GM11168 (cell line): Measurements from ENCODE around the gene ATG2B.

Experiments
- in situ Hi-C: fragments of 300-500 bp; cut with MboI; formaldehyde crosslinking; loops from one replicate; pipeline ENCODE4 v1.12.0; 2022; ENCODE audit warnings: low sequenced_read_pairs; ENCODE audit not compliant: unreplicated experiment

The ATG2B gene

GRCh38 chr14:96316087-96316486, 47.1 kb downstream of the ATG2B start:
- in situ Hi-C loops = no loop called here

- in situ Hi-C loops = no loop called here
Observed at GRCh38 chr14:96310906-96311305, 52.2 kb downstream of the ATG2B start.

- in situ Hi-C loops = no loop called here
Observed at GRCh38 chr14:96309896-96310330, 53.2 kb downstream of the ATG2B start.

- in situ Hi-C loops = no loop called here
Observed at GRCh38 chr14:96309133-96309895, 53.8 kb downstream of the ATG2B start.

GRCh38 chr14:96307434-96307833, 55.7 kb downstream of the ATG2B start:
- in situ Hi-C loops = no loop called here

GRCh38 chr14:96304956-96305355, 58.2 kb downstream of the ATG2B start:
- in situ Hi-C loops = no loop called here

- in situ Hi-C loops = no loop called here
Observed at GRCh38 chr14:96303981-96304380, 59.2 kb downstream of the ATG2B start.

GRCh38 chr14:96299441-96299840, 63.7 kb downstream of the ATG2B start:
- in situ Hi-C loops = loop anchor here (10.0 kb wide), 1 partner anchor 115 kb away; no protein-coding TSS in a partner anchor

GRCh38 chr14:96297997-96298515, 65.1 kb downstream of the ATG2B start:
- in situ Hi-C loops = loop anchor here (10.0 kb wide), 1 partner anchor 117 kb away; no protein-coding TSS in a partner anchor

GRCh38 chr14:96297000-96297399, 66.1 kb downstream of the ATG2B start:
- in situ Hi-C loops = loop anchor here (10.0 kb wide), 1 partner anchor 118 kb away; no protein-coding TSS in a partner anchor

GRCh38 chr14:96294246-96294645, 68.9 kb downstream of the ATG2B start:
- in situ Hi-C loops = loop anchor here (10.0 kb wide), 1 partner anchor 121 kb away; no protein-coding TSS in a partner anchor

- in situ Hi-C loops = no loop called here
Observed at GRCh38 chr14:96287856-96288255, 75.3 kb downstream of the ATG2B start.

GRCh38 chr14:96286251-96286650, 76.9 kb downstream of the ATG2B start:
- in situ Hi-C loops = no loop called here

- in situ Hi-C loops = no loop called here
Observed at GRCh38 chr14:96285667-96286066, 77.5 kb downstream of the ATG2B start.

GRCh38 chr14:96284430-96284829, 78.7 kb downstream of the ATG2B start:
- in situ Hi-C loops = no loop called here

GRCh38 chr14:96284008-96284407, 79.1 kb downstream of the ATG2B start:
- in situ Hi-C loops = no loop called here

GRCh38 chr14:96281486-96281885, 81.7 kb downstream of the ATG2B start:
- in situ Hi-C loops = no loop called here

GRCh38 chr14:96280104-96280503, 83.0 kb downstream of the ATG2B start:
- in situ Hi-C loops = no loop called here

- in situ Hi-C loops = loop anchor here (10.0 kb wide), 1 partner anchor 185 kb away; no protein-coding TSS in a partner anchor
Observed at GRCh38 chr14:96279564-96279963, 83.6 kb downstream of the ATG2B start.

- in situ Hi-C loops = loop anchor here (10.0 kb wide), 1 partner anchor 183 kb away; no protein-coding TSS in a partner anchor
Observed at GRCh38 chr14:96277890-96278289, 85.3 kb downstream of the ATG2B start.
